GM19372 (cell line): ENCODE results near the gene PEX11B.
A peak's percentile ranks its signal among the peaks of the same experiment; 100 is the strongest.

Experiments used
- ATAC-seq: cut with Tn5 transposase; IDR thresholded peaks from one replicate; pipeline ENCODE4 v1.9.1; 2021; ENCODE audit warnings: mild to moderate bottlenecking, low read depth, moderate library complexity; ENCODE audit not compliant: unreplicated experiment

Gene PEX11B

GRCh38 chr1:145918144-145918991, at the start of gene PEX11B:
TSS of gene PEX11B (minus strand) at chr1:145918717. CDS start at chr1:145918688, 29 bp downstream.
- peak; percentile 87 for ATAC-seq

DNA sequence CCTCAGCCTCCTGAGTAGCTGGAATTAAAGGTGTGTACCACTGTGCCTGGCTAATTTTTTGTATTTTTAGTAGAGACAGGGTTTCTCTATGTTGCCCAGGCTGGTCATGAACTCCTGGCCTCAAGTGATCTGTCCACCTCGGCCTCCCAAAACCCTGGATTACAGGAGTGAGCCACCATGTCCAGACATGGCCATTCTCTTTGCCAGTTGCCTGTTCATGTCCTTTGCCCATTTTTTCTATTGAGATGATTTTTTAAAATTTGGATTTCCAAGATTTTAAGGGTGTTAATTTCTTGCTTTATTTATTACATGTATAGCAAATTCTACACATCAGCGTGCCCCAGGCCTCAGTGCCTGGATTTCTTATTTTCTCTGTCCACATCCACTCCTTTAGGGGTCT, 48.8 kb upstream of the PEX11B start:
- no peak for ATAC-seq

DNA sequence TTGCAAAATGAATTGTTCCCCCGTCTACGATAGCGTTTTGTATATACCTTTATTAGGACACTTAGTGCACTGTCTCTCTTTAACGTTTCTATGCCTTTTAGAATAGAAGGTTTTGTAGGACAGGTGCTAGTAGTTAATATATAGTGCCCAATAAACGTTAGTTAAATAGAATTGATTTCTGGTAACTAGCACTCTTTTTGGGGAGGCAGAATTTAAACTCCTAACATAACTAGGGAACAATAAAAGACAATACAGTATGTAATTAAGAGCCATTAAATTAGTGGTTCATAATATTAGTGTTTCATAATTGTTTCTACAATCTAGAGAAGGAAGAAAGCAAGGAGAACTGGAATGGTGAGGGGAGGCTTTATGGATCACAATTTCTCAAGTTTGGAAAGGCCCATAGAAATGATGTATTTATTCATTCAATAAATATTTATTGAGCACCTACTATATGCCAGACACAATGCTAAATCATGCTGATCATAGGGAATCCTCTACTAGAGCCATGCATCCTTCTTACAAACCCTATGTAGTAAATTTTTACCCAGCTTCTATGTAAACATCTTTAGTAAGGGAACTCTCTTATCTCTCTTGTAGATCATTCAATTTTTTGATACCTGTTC, 46.7 kb upstream of the PEX11B start:
- ATAC-seq: no peak

GRCh38 chr1:145964328-145965118, 46.0 kb upstream of the PEX11B start, which contains the start of the genes ANKRD34A and POLR3GL:
TSS of gene ANKRD34A (minus strand) at chr1:145964575. CDS start at chr1:145961759, 2,816 bp downstream.
TSS of gene POLR3GL (plus strand) at chr1:145964690. CDS start at chr1:145974866, 10,176 bp downstream.
- peak; percentile 84 for ATAC-seq

GRCh38 chr1:145963265-145964019, 44.9 kb upstream of the PEX11B start:
- ATAC-seq: no peak

DNA sequence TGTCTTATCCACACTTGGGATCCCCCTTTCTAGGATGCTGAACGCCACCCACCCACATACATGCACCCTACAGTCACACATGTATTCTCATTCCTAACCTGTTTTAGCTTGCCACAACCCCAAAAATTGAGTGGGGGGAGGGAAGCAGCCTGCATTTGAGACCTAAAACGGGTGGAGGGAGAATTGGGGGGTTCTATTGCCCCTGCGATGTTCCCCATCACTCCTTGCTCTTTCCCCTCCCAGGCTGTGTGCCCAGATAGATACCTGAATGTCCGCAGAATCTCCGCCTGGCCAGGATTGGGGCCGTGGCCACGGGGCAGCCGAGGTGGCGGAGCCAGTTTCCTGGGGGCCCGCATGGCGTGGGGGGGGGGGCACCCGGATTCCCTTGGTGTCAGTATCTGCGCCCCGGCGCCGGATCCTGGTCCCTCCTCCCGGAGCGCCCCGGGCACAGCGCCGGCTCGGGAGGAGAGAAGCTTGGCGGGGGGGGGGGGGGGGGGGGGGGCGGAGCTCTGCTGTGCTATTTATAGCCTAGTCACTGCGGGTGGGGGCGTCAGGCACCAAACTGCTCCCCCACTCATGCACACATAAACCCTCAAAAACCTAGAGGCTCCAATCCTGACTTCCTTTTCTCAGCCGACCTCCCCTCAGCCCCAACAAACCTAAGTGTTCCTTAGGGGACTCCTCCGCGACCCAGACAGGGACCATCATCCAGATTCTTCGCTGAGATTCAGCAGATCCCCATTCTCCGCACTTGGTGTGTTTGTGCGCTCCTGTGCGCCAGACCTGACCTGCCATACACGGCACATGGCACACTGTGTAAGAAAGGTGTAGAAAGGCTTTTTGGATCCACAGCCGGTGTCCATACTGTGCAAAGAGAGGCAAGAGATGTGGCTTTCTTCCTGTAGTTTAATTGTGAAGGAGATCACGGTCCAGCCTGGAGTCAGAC, 43.9 kb upstream of the PEX11B start:
- no peak for ATAC-seq

GRCh38 chr1:145961425-145962156, 43.1 kb upstream of the PEX11B start:
- ATAC-seq: no peak

DNA sequence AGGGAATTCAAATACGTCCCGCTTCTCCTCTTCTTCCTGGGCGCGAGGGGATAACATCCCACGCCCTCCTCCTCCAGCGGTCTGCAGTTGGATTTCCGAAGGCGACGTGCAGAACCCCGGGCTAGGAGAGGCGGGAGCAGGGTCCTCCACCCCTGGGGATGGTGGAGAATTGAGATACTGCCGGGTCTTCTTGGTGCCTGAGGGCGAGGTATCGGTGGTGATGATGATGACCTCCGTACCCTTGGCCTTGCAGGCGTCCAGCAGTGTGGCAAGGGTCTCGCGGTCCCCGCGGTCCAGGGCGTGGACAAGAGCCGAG, 42.5 kb upstream of the PEX11B start:
- no peak for ATAC-seq

DNA sequence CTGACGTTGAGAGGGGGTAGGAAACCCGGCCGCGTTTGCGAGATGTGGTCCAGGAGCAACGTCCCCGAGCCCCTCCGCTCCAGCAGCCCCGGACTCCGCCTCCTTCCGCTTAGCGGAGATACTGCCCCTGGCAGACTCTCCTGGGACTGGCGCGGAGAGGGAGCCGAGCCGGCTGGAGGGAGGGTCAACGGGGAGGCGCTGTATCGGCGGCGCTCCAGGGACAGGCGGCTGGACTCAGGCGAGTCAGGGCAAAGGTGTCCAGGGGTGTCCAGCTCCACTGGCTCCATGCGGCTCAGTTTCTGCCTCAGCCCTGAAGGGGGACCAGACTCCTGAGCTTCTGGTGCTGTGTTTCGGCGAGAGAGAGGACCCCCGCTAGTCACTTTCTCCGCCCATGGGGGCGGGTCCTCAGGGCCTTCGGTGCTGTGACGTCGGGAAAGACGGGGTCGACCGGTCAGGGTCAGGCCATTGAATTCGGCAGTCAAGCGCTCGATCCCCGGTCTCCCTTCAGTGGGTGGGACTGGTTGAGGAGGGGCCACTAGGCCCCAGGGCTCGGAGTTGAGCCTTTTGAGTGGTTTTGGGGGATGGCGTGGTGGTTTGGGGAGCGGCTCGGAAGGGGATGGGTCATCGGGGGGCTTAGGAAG, 42.1 kb upstream of the PEX11B start:
- ATAC-seq: no peak

DNA sequence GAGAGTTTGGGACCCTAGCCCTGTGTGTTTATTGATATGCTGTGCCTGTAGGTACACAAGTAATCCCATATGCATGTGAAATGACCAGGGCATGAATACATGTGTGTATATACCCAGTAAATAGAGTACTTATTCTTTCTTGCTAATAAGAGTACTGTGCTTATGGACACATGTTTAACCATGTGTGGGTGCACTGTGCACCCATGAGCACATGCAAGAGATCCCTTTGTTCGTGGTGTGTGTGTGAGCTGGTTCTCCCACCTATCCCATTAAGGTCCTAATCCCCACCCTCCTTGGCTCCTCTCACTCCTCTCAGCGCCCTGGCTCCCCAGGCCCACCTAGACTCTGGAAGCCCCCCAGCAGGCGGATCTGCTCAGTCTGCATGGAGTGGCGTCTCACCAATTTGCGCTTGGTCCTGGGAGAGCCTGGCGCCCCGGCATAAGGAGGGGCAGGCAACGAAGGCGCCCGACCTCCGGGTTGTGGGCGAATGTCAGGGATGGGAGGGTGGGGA, 41.5 kb upstream of the PEX11B start:
- no peak for ATAC-seq

GRCh38 chr1:145959333-145959732, 40.8 kb upstream of the PEX11B start:
- ATAC-seq: no peak

DNA sequence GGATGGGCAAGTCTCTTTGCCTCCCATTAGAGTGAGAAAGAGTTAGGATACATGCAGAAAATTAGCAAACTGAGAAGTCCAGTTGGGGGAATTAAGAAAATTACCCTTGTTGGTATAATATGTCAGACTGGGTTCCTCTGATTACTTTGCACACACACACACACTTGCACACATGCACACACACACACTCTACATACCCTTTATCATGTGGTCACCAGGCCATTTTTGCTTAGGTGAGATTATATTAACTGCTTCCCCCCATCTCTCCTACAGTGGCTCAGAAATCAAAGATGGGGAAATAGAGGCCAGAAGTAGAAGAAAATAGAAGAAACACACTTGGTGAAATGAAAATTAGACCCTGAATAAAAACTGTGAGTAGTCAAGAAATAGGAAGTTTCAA, 40.2 kb upstream of the PEX11B start:
- no peak for ATAC-seq

DNA sequence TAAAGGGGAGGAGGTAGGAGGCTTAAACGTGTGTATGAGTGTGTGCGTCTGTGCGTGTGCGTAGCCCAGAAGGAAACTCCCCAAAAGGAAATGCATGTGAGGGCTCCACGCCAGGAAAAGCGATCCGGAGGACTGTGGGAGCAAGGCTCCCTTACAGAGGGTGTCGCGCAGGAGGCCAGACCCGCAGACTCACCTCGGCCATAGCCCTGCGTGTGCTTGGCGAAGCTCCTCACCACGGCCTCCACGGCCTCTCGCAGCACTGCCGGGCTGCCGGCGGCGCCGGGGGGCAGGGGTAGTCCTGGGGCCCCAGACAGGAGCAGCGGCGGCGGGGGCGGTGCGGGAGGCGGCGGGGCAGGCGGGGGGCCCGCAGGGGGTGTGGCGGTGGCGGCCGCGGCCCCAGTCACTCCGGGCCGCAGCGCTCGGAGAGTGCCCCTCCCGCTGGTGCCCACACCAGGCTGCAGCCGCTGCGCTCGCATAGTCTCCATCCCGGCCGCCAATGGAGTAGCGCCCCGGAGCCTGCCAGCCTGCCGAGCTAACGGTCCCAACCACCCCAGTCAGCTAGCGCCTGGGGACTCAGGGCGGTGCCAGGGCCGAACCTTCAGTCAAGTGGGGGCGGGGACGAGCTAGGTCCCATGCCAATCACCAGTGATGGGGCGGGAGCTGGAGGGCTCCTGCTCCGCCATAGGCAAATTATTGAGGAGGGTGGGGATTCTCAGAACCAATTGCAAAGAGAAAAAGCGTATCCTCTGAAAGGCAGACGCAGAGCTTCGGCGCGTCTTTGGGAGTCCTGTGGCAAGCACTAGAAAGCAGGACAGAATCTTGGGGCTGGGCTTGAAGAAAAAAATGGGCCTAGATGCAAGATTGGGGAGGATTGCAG, 39.2 kb upstream of the PEX11B start, which contains the start of gene LIX1L:
TSS of gene LIX1L (minus strand) at position 575 of the 877 bp plus-strand sequence. CDS start at position 485, 90 bp downstream.
- ATAC-seq: peak; percentile 80

GRCh38 chr1:145956781-145957442, 38.4 kb upstream of the PEX11B start:
- ATAC-seq: no peak

DNA sequence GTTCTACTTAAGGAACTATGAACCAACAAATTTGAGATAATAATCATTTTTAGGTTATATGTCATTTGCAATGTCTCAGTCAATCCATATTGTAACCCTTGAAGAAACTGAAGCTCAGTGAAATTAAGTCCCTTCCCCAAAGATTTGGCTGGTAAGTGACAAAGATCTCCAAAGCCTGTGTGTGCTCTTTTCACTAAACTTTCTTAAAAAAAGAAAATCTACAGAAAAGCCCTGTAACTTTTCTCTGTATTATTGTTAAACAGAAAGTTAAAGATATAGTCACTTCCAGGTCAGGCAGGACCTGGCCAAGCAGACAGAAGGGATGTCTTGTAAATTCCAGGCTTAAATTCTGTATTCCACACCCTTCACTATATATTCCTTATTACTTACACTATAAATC, 37.8 kb upstream of the PEX11B start:
- no peak for ATAC-seq

DNA sequence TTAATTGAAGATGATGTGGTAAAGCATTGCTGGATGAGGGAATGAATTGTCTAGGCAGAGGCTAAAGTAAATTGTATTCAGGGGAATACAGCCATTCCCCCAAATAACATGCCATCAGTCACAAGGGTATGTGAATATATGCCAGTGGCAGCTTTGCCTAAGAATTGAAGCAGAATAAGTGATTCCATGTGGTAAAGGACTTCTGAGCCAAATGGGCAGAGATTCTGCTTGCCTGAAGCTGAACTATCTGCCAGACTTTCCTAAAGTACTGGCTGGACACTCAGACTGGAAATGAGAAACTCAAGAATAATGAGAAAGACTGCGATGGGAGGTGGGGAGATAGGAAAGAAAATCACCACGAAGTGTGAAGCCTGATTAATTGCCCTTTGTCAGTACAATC, 36.9 kb upstream of the PEX11B start:
- ATAC-seq: no peak
